ENCODE data around the gene HAUS2.
"Not testable (repeated sequence)": the region's sequence is repeated elsewhere in the genome, so short reads cannot be mapped to it uniquely, and the experiment has no call there.

HAUS2 gene

GRCh38 chr15:42547918-42548248 lies 755 bp upstream of the HAUS2 start:
- DNase-seq (ENCODE audit: insufficient read length, low spot score): peak; percentile 9
- no peak for FAIRE-seq
- no peak for TF ChIP-seq POLR2A (IDR thresholded peaks at IDR 0.05; ENCODE audit: low read depth, low read length)

DNA sequence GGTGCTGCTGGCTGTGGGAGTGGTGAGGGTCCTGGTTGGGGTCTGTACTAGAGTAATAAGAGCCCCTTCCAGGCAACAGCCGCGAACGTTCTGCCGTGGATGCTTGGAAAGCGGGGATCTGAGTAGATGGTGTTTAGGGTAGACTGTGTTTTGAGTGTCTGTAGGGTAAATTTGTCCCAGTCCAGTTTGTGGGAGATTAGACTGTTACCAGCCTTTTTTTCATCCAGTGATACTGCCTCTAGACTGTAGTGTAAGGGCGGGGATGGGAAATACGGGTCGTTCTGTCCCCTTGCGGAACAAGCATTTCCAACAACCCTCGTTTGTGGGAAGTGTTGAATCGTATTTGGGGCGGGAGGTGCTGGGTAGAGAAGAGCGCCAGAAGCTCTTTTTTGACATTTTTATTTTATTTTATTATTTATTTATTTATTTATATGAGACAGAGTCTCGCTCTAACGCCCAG lies 424 bp downstream of the HAUS2 start:
- DNase-seq (ENCODE audit: insufficient read length, low spot score) (peak; percentile 20), FAIRE-seq (peak; percentile 23)
- no peak for TF ChIP-seq POLR2A (IDR thresholded peaks at IDR 0.05; ENCODE audit: low read depth, low read length)

- FAIRE-seq (no peak), DNase-seq (ENCODE audit: insufficient read length, low spot score) (no peak)
- no peak for TF ChIP-seq POLR2A (IDR thresholded peaks at IDR 0.05; ENCODE audit: low read depth, low read length)
These were observed 1.2 kb downstream of the HAUS2 start for GRCh38 chr15:42549741-42550392.

DNA sequence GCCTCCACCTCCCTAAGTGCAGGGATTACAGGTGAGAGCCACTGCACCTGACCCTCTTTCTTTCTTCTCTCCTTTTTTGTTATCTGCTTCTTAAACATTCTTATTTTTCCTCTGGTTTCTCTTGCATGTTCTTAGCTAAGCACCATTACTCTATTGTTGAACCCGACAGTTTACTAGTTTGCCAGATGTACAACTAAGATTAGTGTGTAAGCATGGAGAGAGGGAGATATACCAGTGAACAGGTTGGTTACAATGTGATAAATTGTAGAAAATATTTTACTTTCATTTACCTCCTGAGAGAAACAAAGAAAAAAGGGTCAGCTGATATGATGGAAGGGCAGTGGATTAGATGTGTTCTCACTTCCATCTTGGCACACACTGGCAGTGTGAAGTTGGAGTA lies 4.9 kb downstream of the HAUS2 start:
- DNase-seq (ENCODE audit: insufficient read length, low spot score) (no peak), FAIRE-seq (no peak)
- TF ChIP-seq POLR2A (IDR thresholded peaks at IDR 0.05; ENCODE audit: low read depth, low read length): no peak

DNA sequence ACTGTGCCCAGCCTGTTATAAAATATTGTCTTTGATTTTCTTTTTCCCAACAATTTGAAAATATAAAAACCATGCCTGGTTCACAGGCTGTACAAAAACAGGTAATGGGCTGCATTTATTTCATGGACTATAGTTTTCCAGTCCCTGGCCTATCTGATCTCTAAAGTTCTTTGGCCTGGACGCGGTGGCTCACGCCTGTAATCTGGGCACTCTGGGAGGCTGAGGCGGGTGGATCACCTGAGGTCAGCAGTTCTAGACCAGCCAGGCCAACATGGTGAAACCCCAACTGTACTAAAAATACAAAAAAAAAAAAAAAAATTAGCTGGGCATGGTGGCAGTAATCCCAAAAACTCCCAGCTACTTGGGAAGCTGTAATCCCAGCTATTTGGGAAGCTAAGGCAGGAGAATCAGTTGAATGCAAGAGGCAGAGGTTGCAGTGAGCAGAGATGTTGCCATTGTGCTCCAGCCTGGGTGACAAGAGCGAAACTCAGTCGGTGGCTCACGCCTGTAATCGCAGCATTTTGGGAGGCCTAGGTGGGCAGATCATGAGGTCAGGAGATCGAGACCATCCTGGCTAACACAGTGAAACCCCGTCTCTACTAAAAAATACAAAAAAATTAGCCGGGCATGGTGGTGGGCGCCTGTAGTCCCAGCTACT lies 8.0 kb downstream of the HAUS2 start:
- not testable (repeated sequence) for FAIRE-seq; DNase-seq (ENCODE audit: insufficient read length, low spot score)

DNA sequence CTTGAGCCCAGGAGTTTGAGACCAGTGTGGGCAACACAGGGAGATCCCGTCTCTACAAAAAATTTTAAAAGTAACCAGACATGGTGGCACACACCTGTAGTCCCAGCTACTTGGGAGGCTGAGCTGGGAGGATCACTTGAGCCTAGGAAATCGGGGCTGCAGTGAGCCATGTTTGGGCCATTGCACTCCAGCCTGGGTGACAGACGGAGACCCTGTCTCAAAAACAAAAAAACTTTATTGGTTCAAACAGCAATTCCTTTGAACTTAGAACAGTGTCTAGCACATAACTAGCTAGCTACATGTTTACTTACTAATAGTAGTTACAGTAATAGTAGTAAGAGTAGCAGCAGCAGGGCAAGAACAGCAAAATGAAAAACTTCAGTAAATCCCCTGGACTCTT lies 10.1 kb downstream of the HAUS2 start:
- no peak for FAIRE-seq
- no peak for TF ChIP-seq POLR2A (IDR thresholded peaks at IDR 0.05; ENCODE audit: low read depth, low read length)
- no peak for DNase-seq (ENCODE audit: insufficient read length, low spot score)

GRCh38 chr15:42575188-42576039 lies 26.8 kb downstream of the HAUS2 start, which contains the start of gene STARD9:
STARD9 (plus strand) TSS chr15:42575606; CDS start chr15:42575716, 110 bp downstream.
- FAIRE-seq: peak; percentile 89
- TF ChIP-seq POLR2A (IDR thresholded peaks at IDR 0.05; ENCODE audit: low read depth, low read length): peak; percentile 64
- DNase-seq (ENCODE audit: insufficient read length, low spot score): peak; percentile 92

- FAIRE-seq (no peak), DNase-seq (ENCODE audit: insufficient read length, low spot score) (no peak)
- TF ChIP-seq POLR2A (IDR thresholded peaks at IDR 0.05; ENCODE audit: low read depth, low read length): no peak
These were observed 27.5 kb downstream of the HAUS2 start for GRCh38 chr15:42576040-42576594.

GRCh38 chr15:42576776-42577175 lies 28.1 kb downstream of the HAUS2 start:
- no peak for TF ChIP-seq POLR2A (IDR thresholded peaks at IDR 0.05; ENCODE audit: low read depth, low read length)
- no peak for FAIRE-seq
- no peak for DNase-seq (ENCODE audit: insufficient read length, low spot score)

GRCh38 chr15:42577514-42578031 lies 28.9 kb downstream of the HAUS2 start:
- DNase-seq (ENCODE audit: insufficient read length, low spot score): no peak
- TF ChIP-seq POLR2A (IDR thresholded peaks at IDR 0.05; ENCODE audit: low read depth, low read length): no peak
- no peak for FAIRE-seq

DNA sequence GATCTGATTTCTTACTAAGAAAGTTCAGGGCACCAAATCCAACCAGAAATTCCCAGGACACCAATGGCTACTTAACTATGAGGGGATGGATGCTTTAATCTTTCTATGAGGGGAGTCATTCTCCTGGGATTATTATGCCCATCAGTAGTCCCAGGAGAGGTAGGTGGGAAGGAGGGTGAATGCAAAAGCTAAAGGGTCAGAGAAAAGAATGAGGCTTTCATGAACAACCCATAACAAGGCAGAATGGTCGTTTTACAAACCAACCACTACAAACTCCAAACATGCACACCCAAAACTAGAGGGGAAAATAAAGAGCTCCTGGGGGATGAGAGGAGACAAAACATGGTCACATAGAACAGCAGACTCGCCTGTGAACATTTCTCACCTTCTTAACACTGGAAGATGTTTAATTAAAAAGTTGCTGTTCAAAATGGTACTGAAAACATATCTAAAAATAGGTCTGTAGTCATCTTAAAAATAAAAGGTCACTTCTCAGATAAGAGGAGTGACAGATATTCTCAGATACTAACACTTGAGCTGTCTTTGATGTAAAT lies 30.4 kb downstream of the HAUS2 start:
- DNase-seq (ENCODE audit: insufficient read length, low spot score): no peak
- TF ChIP-seq POLR2A (IDR thresholded peaks at IDR 0.05; ENCODE audit: low read depth, low read length): no peak
- FAIRE-seq: no peak

GRCh38 chr15:42581272-42581730 lies 32.7 kb downstream of the HAUS2 start:
- FAIRE-seq (no peak), DNase-seq (ENCODE audit: insufficient read length, low spot score) (no peak)
- TF ChIP-seq POLR2A (IDR thresholded peaks at IDR 0.05; ENCODE audit: low read depth, low read length): no peak

DNA sequence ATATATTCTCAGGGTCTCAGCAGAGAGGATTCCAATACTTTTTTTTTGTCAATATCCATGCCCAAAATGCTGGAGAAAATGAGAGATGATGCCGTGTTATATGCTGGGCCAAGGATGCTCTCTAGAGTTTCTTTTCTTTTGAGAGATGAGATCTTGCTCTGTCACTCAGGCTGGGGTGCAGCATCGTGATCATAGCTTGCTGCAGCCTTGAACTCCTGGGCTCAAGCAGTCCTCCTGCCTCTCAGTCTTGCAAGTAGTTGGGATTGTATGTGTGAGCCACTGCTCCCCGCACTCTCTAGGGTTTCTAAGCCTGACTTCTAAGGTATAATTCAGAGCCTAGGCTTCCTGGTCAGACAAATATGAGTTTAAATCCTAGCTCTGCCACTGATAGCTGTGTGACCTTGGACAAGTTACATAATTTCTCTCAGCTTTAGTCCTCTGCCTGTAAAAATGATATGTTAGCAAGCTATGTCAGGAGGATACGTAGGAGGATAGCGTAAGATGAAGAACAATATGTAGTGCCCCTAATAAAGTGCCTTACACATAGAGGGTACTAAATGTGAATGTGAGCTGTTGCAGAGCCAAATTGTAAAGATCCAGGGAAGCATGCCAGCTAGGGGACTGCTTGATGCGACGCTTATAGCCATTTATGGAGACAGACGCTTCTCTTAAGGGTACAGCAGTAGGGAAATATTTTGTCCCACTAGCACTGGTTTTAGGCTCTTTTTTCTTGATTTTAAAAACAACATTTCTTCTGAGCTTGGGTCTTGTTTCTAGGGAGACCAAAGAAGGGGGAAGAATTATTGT lies 34.1 kb downstream of the HAUS2 start:
- no peak for TF ChIP-seq POLR2A (IDR thresholded peaks at IDR 0.05; ENCODE audit: low read depth, low read length)
- DNase-seq (ENCODE audit: insufficient read length, low spot score) (no peak), FAIRE-seq (no peak)

Measured in H54 (cell line).